Measurements from ENCODE around the gene PEX11G.

Gene PEX11G

GRCh38 chr19:7513809-7514642 lies 25.2 kb upstream of the PEX11G start:
- FAIRE-seq (no peak), DNase-seq (ENCODE audit: insufficient read length, low spot score) (no peak)
- TF ChIP-seq SPI1 (IDR thresholded peaks at IDR 0.05; ENCODE audit: low read depth, low read length): no peak
- no peak for TF ChIP-seq POLR2A (IDR thresholded peaks at IDR 0.05; ENCODE audit: low read depth, low read length)
- no peak for TF ChIP-seq POU2F2 (IDR thresholded peaks at IDR 0.05; ENCODE audit: low read depth, low read length)
- TF ChIP-seq PAX5 (IDR thresholded peaks at IDR 0.05; ENCODE audit: insufficient read depth, low read length, severe bottlenecking): no peak
- TF ChIP-seq TAF1 (IDR thresholded peaks at IDR 0.05; ENCODE audit: low read depth, low read length): no peak
- TF ChIP-seq POLR2AphosphoS5 (IDR thresholded peaks at IDR 0.05; ENCODE audit: low read depth, low read length): no peak

DNA sequence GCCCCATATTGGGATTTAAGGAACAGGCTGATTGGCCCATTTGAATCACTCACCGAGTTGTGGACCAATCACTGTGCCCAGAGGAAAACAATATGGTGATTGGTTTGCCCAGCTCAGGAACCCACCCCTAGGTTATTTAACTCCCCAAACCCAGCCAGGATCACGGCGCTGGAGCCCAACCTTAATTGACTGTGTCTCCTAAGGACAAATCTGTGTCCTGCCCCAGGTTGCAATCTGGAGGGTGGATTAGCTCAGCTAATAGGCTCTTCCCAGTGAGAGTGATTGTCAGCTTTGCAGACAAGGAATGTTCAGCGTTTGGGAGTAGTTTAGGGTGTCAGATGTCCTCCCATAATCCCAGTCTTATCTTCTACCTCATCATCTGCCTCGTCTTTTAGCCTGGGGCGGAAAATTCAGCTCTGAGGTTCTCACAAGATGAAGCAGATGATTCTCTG lies 23.6 kb upstream of the PEX11G start:
- no peak for FAIRE-seq

DNA sequence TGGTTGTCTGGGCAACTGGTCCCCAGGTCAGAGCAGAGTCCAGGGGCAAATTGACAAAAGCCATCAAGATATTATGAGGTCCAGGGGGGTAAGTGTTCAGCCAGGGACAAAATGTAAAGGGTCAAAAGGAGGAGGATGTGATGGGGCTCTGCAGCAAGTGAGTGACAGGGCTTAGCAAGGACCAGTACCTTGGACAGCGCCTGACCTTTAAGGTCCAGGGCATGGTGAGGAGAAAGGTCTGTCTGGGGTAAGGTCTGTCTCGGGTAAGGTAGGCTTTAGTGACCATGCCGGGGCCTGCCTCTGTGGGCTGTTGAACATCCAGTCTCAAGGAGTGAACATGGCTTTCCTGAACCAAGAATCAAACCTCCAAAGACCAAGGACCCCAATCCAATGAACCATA lies 20.8 kb upstream of the PEX11G start:
- DNase-seq (ENCODE audit: insufficient read length, low spot score): no peak
- no peak for FAIRE-seq
- no peak for TF ChIP-seq TAF1 (IDR thresholded peaks at IDR 0.05; ENCODE audit: low read depth, low read length)
- no peak for TF ChIP-seq SPI1 (IDR thresholded peaks at IDR 0.05; ENCODE audit: low read depth, low read length)
- no peak for TF ChIP-seq POU2F2 (IDR thresholded peaks at IDR 0.05; ENCODE audit: low read depth, low read length)

More for the DNA sequence above, 23.6 kb upstream of the PEX11G start:
- TF ChIP-seq POLR2A (IDR thresholded peaks at IDR 0.05; ENCODE audit: low read depth, low read length): no peak
- no peak for TF ChIP-seq PAX5 (IDR thresholded peaks at IDR 0.05; ENCODE audit: insufficient read depth, low read length, severe bottlenecking)
- DNase-seq (ENCODE audit: insufficient read length, low spot score): no peak

GRCh38 chr19:7507884-7508283 lies 19.0 kb upstream of the PEX11G start:
- FAIRE-seq (no peak), DNase-seq (ENCODE audit: insufficient read length, low spot score) (no peak)
- TF ChIP-seq TAF1 (IDR thresholded peaks at IDR 0.05; ENCODE audit: low read depth, low read length) (no peak), POLR2AphosphoS5 (IDR thresholded peaks at IDR 0.05; ENCODE audit: low read depth, low read length) (no peak), SPI1 (IDR thresholded peaks at IDR 0.05; ENCODE audit: low read depth, low read length) (no peak), POLR2A (IDR thresholded peaks at IDR 0.05; ENCODE audit: low read depth, low read length) (no peak), POU2F2 (IDR thresholded peaks at IDR 0.05; ENCODE audit: low read depth, low read length) (no peak), PAX5 (IDR thresholded peaks at IDR 0.05; ENCODE audit: insufficient read depth, low read length, severe bottlenecking) (no peak)

- FAIRE-seq: no peak
- no peak for DNase-seq (ENCODE audit: insufficient read length, low spot score)
- no peak for TF ChIP-seq POLR2AphosphoS5 (IDR thresholded peaks at IDR 0.05; ENCODE audit: low read depth, low read length)
- TF ChIP-seq SPI1 (IDR thresholded peaks at IDR 0.05; ENCODE audit: low read depth, low read length): no peak
- TF ChIP-seq TAF1 (IDR thresholded peaks at IDR 0.05; ENCODE audit: low read depth, low read length): no peak
- no peak for TF ChIP-seq POLR2A (IDR thresholded peaks at IDR 0.05; ENCODE audit: low read depth, low read length)
- TF ChIP-seq POU2F2 (IDR thresholded peaks at IDR 0.05; ENCODE audit: low read depth, low read length): no peak
- TF ChIP-seq PAX5 (IDR thresholded peaks at IDR 0.05; ENCODE audit: insufficient read depth, low read length, severe bottlenecking): no peak
These were observed 17.8 kb upstream of the PEX11G start for GRCh38 chr19:7506385-7507328.

GRCh38 chr19:7505682-7506384 lies 17.0 kb upstream of the PEX11G start:
- no peak for FAIRE-seq
- DNase-seq (ENCODE audit: insufficient read length, low spot score): peak; percentile 52
- TF ChIP-seq POLR2AphosphoS5 (IDR thresholded peaks at IDR 0.05; ENCODE audit: low read depth, low read length) (no peak), SPI1 (IDR thresholded peaks at IDR 0.05; ENCODE audit: low read depth, low read length) (no peak), POLR2A (IDR thresholded peaks at IDR 0.05; ENCODE audit: low read depth, low read length) (no peak), POU2F2 (IDR thresholded peaks at IDR 0.05; ENCODE audit: low read depth, low read length) (no peak), TAF1 (IDR thresholded peaks at IDR 0.05; ENCODE audit: low read depth, low read length) (no peak), PAX5 (IDR thresholded peaks at IDR 0.05; ENCODE audit: insufficient read depth, low read length, severe bottlenecking) (no peak)

DNA sequence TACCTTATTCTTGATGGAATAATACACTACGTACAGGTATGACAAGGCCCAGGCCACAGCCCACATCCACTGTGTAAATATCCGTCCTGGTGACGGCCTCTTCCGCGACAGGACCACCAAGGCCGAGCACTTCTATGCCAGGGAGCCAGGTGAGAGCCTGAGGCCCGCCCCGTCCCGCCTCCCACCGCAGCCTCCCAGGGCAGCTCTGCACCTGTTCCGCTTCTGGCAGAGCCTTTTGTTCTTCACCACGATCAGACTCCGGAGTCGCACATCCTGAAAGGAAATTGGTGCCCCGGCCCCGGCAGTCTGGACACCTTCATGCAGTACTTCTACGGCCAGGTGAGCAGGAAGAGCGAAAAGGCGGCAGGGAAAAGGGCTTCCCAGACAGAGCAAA lies 16.4 kb upstream of the PEX11G start:
- FAIRE-seq: no peak
- no peak for DNase-seq (ENCODE audit: insufficient read length, low spot score)

DNA sequence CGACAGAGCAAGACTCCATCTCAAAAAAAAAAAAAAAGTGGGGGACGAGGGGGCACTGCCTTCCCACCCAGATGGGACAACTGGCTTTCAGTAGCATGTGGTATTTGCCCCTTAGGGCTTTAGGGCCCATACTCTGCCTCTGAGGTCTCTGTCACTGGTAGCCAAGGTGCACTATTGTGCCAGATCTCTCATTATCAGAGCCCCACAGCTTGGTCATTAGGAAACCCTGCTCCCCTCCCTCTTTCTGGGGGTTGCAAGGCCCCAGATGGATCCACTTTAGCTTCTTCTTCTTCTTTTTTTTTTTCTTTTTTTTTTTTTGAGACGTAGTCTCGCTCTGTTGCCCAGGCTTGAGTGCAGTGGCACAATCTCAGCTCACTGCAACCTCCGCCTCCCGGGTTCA lies 15.8 kb upstream of the PEX11G start:
- TF ChIP-seq POLR2AphosphoS5 (IDR thresholded peaks at IDR 0.05; ENCODE audit: low read depth, low read length) (no peak), POU2F2 (IDR thresholded peaks at IDR 0.05; ENCODE audit: low read depth, low read length) (no peak), PAX5 (IDR thresholded peaks at IDR 0.05; ENCODE audit: insufficient read depth, low read length, severe bottlenecking) (no peak), POLR2A (IDR thresholded peaks at IDR 0.05; ENCODE audit: low read depth, low read length) (no peak), SPI1 (IDR thresholded peaks at IDR 0.05; ENCODE audit: low read depth, low read length) (no peak), TAF1 (IDR thresholded peaks at IDR 0.05; ENCODE audit: low read depth, low read length) (no peak)
- DNase-seq (ENCODE audit: insufficient read length, low spot score): no peak
- FAIRE-seq: no peak

More for the DNA sequence above, 16.4 kb upstream of the PEX11G start:
- no peak for TF ChIP-seq POU2F2 (IDR thresholded peaks at IDR 0.05; ENCODE audit: low read depth, low read length)
- no peak for TF ChIP-seq POLR2A (IDR thresholded peaks at IDR 0.05; ENCODE audit: low read depth, low read length)
- no peak for TF ChIP-seq POLR2AphosphoS5 (IDR thresholded peaks at IDR 0.05; ENCODE audit: low read depth, low read length)
- no peak for TF ChIP-seq TAF1 (IDR thresholded peaks at IDR 0.05; ENCODE audit: low read depth, low read length)
- TF ChIP-seq SPI1 (IDR thresholded peaks at IDR 0.05; ENCODE audit: low read depth, low read length): no peak
- TF ChIP-seq PAX5 (IDR thresholded peaks at IDR 0.05; ENCODE audit: insufficient read depth, low read length, severe bottlenecking): no peak

DNA sequence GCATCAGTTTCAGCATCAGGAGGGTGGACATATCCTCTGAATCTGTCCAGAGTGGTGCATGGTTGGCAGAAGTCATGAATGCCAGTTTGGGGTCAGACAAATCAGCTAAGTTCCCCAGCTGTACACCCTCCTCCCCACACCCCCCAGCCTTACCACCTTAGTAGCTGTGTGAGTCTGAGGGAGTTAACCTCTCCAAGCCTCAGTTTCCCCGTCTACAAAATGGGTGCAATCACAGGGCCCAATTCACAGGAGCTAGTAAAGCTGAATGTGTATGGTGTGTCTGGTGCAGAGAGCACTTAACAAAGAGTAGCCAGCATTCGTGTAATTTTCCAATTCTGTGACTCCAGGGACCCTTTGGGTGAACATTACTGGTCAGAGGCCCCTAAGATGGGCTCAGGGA lies 13.7 kb upstream of the PEX11G start:
- FAIRE-seq: no peak
- no peak for TF ChIP-seq POLR2AphosphoS5 (IDR thresholded peaks at IDR 0.05; ENCODE audit: low read depth, low read length)
- no peak for TF ChIP-seq PAX5 (IDR thresholded peaks at IDR 0.05; ENCODE audit: insufficient read depth, low read length, severe bottlenecking)
- TF ChIP-seq POU2F2 (IDR thresholded peaks at IDR 0.05; ENCODE audit: low read depth, low read length): no peak
- DNase-seq (ENCODE audit: insufficient read length, low spot score): no peak

Data from GM12891 (cell line).